ENCODE results near the gene TIRAP.

Gene TIRAP

DNA sequence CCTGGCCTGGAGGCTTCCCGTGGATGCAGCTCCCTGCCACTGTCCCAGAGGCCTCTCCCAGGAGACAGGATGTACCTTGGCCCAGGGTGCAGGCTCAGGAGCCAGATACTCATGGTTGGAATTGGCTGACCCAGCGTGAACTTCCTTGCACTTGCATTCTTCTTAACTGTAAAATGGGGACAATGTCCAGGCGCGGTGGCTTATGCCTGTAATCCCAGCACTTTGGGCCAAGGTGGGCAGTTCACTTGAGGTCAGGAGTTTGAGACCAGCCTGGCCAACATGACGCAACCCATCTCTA is 52.5 kb downstream of the TIRAP start:
- TF ChIP-seq, protein P1, sequence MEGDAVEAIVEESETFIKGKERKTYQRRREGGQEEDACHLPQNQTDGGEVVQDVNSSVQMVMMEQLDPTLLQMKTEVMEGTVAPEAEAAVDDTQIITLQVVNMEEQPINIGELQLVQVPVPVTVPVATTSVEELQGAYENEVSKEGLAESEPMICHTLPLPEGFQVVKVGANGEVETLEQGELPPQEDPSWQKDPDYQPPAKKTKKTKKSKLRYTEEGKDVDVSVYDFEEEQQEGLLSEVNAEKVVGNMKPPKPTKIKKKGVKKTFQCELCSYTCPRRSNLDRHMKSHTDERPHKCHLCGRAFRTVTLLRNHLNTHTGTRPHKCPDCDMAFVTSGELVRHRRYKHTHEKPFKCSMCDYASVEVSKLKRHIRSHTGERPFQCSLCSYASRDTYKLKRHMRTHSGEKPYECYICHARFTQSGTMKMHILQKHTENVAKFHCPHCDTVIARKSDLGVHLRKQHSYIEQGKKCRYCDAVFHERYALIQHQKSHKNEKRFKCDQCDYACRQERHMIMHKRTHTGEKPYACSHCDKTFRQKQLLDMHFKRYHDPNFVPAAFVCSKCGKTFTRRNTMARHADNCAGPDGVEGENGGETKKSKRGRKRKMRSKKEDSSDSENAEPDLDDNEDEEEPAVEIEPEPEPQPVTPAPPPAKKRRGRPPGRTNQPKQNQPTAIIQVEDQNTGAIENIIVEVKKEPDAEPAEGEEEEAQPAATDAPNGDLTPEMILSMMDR (IDR thresholded peaks at IDR 0.05; ENCODE audit: insufficient read depth, low read depth, low read length, missing control alignments): no peak
- no peak overlapping the region for H3K4me3 ChIP-seq (ENCODE audit: low read length)
- DNase-seq (ENCODE audit: low read depth): no peak

DNA sequence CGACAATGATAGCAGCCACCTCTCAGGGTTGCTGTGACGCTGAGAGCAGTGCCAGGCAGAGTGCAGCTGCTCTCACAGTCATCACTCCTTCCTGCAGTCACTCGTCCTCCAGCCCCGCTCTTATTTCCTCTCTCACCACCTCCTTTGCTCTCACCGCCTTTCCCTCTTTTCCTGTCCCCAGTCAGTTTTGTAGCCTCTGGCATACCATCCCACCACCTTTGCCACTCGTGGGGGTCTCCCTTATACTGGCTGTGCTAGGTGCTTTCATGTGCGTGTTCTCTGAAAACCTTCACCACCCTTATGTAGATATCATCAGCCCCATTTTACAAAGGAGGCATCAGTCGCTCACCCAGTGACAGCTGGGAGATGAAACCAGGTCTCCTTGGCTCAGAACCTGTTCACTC is 53.2 kb downstream of the TIRAP start:
- no peak for DNase-seq (ENCODE audit: low read depth)
- no peak overlapping the region for H3K4me3 ChIP-seq (ENCODE audit: low read length)
- TF ChIP-seq, protein P1 (IDR thresholded peaks at IDR 0.05; ENCODE audit: insufficient read depth, low read depth, low read length, missing control alignments): no peak

DNA sequence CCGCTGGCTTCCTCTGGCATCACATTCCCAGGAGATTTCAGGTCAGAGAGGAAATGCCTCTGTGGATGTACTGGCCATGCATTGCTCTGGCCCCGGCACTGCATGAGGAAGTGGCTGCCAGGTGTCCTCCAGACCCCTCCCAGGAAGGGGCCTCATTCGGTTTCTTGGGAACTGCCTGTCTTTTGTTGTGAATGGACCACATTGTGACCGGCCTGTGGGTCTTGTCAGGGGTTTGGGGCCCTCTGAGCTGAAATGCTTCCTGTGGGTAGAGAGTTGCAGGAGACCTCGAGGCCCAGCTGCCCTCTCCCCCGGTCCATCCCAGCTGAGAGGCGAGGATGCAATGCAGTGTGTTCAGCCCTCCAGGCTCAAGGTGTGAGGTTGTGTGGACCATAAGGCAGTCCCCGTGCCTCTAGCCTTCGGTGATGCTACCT is 53.8 kb downstream of the TIRAP start:
- DNase-seq (ENCODE audit: low read depth): no peak
- TF ChIP-seq, protein P1 (IDR thresholded peaks at IDR 0.05; ENCODE audit: insufficient read depth, low read depth, low read length, missing control alignments): no peak
- H3K4me3 ChIP-seq (ENCODE audit: low read length): no peak overlapping the region

DNA sequence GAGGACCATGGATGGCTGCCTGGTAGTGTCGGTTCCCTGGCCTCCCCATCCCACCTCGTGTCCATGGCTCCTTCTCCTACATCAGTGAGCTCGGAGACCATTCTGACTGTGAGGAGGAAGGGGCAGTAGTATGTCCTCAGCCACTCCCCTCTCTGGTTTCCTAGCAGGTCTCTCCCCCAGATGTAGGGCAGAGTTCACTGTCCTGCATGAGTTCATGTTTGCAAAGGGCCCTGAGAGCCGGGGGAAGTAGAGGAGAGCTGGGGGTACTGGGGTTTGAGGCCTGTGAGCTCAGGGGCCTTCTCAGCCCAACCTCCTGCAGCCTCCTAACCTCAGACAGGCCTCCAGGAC is 54.2 kb downstream of the TIRAP start:
- no peak overlapping the region for H3K4me3 ChIP-seq (ENCODE audit: low read length)
- DNase-seq (ENCODE audit: low read depth): no peak
- TF ChIP-seq, protein P1 (IDR thresholded peaks at IDR 0.05; ENCODE audit: insufficient read depth, low read depth, low read length, missing control alignments): no peak

DNA sequence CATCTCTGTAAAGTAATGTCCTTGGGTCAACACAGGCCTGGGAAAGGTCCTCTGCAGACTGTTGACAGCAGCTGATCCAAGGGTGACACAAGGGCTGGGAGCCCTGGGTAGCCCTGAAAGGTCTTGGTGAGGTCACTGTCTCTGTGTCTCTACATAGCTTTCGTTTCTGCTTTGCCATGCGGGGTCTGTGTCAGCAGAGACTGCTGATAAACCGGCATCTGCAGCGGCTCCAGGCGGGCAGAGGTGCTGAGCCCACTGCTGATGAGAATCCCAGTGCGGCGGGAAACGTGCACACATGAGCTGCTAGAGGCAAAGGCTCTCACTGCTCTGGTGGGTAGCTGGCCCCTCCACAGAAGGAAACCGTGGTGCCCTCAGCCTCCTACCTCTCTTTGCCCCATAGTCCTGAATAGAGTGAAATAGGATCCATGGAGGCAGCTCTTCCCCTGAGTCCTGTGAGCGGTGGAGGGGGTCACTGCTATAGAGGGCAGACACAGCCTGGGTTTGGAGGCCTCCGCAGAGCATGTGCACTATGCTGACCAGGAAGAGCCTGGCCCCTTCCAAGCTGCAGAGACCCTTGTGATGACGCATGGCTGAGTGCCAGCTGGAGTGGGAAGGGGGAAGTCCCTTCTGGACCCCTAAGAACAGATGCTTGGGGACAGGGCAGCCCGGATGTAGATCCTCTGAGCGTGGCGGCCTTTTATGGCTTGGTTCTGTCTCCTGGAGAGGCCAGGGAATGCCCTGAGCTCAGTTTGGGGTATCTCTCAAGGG is 54.8 kb downstream of the TIRAP start:
- H3K4me3 ChIP-seq (ENCODE audit: low read length): no peak overlapping the region
- TF ChIP-seq, protein P1 (IDR thresholded peaks at IDR 0.05; ENCODE audit: insufficient read depth, low read depth, low read length, missing control alignments): no peak
- DNase-seq (ENCODE audit: low read depth): no peak

DNA sequence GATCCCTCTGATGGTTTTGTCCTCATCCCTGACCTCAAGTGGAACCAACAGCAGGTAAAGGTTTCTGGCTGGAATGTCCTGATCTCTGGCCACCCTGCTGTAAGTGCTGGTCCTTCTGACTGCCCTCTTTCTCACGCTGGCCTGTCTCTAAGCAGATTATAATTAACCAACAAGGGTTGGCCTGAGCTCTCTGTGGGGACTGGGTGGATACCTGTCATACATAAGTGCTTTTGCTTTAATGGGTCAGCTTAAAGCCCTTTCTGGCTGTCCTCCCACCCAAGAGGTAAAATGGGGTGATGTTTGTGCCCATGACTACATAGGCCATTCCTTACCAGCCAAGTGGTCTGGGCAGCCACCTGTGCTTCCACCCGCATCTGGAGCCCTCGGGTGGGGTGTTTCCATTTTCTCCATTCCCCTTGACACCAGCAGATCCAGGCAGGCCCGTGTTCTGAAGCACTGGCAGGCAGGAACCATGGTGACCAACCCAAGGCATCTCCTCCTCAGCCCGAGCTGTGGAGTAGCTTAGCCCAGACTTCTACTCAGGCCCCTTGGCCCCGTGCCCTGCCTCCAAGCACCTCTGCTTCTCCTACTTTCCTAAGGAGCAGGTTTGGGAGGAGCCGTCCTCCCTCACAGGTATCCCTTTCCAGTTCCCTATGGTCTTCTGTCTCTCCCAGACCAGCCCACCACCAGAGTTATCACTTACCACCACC is 55.6 kb downstream of the TIRAP start:
- TF ChIP-seq, protein P1 (IDR thresholded peaks at IDR 0.05; ENCODE audit: insufficient read depth, low read depth, low read length, missing control alignments): no peak
- H3K4me3 ChIP-seq (ENCODE audit: low read length): no peak overlapping the region
- no peak for DNase-seq (ENCODE audit: low read depth)

Data from epithelial cell of esophagus (primary cell).